Subcutaneous abdominal adipose tissue (tissue), 5 donors: ENCODE results near the gene RARRES2.
"Not testable (repeated sequence)": the region's sequence is repeated elsewhere in the genome, so short reads cannot be mapped to it uniquely, and the experiment has no call there.

ENCODE experiments used
- H3K27ac ChIP-seq: one replicate; pipeline ENCODE4 v1.7.0; 2013; ENCODE audit warnings: low read depth, mild to moderate bottlenecking, inconsistent platforms, low read length, moderate library complexity
- H3K27me3 ChIP-seq, 5 donors: one replicate each; pipeline ENCODE4 v1.7.0; 2013; ENCODE audit warnings: low read length in 5 of 5, inconsistent platforms in 1 of 5; ENCODE audit not compliant: control insufficient read depth in 5 of 5, insufficient read depth in 4 of 5
- H3K36me3 ChIP-seq, 5 donors: one replicate each; pipeline ENCODE4 v1.7.0; 2013; ENCODE audit warnings: low read length in 5 of 5; ENCODE audit not compliant: control insufficient read depth in 5 of 5, insufficient read depth in 5 of 5
- H3K4me1 ChIP-seq, 5 donors: one replicate each; pipeline ENCODE4 v1.7.0; 2013; ENCODE audit warnings: low read length in 5 of 5, mild to moderate bottlenecking in 3 of 5, moderate library complexity in 1 of 5; ENCODE audit not compliant: control insufficient read depth in 5 of 5, insufficient read depth in 5 of 5
- H3K4me3 ChIP-seq, 5 donors: one replicate each; pipeline ENCODE4 v1.7.0; 2013; ENCODE audit warnings: low read length in 5 of 5, low read depth in 1 of 5
- H3K9ac ChIP-seq, 5 donors: one replicate each; pipeline ENCODE4 v1.7.0; 2013; ENCODE audit warnings: low read length in 5 of 5, mild to moderate bottlenecking in 4 of 5, moderate library complexity in 3 of 5
- H3K9me3 ChIP-seq, 5 donors: one replicate each; pipeline ENCODE4 v1.7.0; 2013; ENCODE audit warnings: low read length in 5 of 5; ENCODE audit not compliant: control insufficient read depth in 5 of 5
- donor health status: healthy.
- donor health status: healthy.
- donor health status: healthy.
- donor health status: healthy.
- donor health status: healthy.

RARRES2 gene

DNA sequence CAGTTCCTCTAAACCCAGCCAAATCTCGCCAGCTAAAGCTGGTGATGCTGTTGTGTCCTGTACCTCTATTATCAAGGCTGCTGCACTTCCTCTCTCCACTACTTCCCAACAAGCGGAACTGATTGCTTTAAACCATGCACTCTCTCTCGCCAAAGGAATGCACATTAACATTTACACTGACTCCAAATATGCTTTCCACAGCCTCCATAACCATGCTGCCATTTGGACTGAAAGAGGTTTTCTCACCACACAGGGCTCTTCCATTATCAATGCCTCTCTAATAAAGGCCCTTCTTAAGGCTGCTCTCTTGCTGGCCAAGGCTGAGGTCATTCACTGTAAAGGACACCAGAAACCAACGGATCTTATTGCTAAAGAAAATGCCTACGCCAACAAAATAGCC is 29.7 kb downstream of the RARRES2 start:
- Histone ChIP-seq H3K27me3 (no peaks in the 10 kb centered on the region), H3K4me3 (no peak overlapping the region), H3K27ac (no peak overlapping the region), H3K9ac (no peak overlapping the region), H3K4me1 (no peaks in the 10 kb centered on the region), H3K9me3 (no peaks in the 10 kb centered on the region), H3K36me3 (no peaks in the 10 kb centered on the region)

DNA sequence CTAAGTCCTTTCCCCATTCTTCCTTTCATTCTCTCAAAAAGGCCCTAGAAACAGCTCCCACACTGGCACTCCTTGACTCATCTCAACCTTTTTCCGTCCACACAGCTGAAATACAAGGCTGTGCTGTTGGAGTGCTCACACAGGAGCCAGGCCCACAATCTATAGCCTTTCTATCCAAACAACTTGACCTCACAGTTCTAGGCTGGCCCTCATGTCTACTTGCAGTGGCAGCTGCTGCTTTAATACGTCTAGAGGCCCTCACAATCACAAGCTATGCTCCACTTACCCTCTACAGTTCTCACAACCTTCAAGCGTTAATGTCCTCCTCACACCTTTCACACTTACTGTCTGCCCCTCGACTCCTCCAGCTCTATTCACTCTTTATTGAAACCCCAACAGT is 30.3 kb downstream of the RARRES2 start:
- Histone ChIP-seq H3K4me1 (no peaks in the 10 kb centered on the region), H3K27me3 (no peaks in the 10 kb centered on the region), H3K36me3 (no peaks in the 10 kb centered on the region), H3K9ac (no peak overlapping the region), H3K9me3 (no peaks in the 10 kb centered on the region), H3K27ac (no peak overlapping the region), H3K4me3 (no peak overlapping the region)

DNA sequence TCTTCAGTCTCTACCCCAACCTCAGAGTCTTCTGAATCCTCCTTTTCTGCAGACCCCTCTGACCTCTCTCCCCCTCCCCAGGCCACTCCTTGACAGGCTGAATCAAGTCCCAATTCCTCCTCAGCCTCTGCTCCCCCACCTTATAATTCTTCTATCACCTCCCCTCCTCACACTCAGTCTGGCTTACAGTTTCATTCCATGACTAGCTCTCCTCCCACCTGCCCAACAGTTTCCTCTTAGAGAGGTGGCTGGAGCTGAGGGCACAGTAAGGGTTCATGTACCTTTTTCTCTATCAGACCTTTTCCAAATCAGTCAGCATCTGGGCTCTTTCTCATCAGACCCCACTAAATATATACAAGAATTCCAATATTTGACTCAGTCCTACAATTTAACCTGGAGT is 32.9 kb downstream of the RARRES2 start:
- H3K36me3 ChIP-seq = no peaks in the 10 kb centered on the region
- no peaks in the 10 kb centered on the region for H3K9me3 ChIP-seq
- no peak overlapping the region for H3K9ac ChIP-seq
- no peak overlapping the region for H3K27ac ChIP-seq
- H3K4me1 ChIP-seq = no peaks in the 10 kb centered on the region
- no peak overlapping the region for H3K4me3 ChIP-seq
- no peaks in the 10 kb centered on the region for H3K27me3 ChIP-seq

DNA sequence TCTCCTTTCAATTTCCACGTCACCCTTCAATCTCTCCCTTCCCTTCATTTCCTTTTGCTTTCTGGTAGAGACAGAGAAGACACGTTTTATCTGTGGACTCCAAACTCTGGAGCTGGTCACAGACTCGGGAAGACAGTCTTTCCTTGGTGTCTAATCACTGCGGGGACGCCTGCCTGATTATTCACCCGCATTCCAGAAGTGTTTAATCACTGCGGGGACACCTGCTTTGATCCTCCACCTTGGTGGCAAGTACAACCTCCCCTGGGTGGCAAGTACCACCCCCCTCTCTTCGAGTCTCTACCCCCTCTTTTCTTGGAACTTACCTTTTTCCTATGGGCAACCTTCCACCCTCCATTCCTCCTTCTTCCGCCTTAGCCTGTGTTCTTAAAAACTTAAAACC is 33.5 kb downstream of the RARRES2 start:
- H3K9ac ChIP-seq = no peak overlapping the region
- no peaks in the 10 kb centered on the region for H3K36me3 ChIP-seq
- no peak overlapping the region for H3K27ac ChIP-seq
- H3K4me3 ChIP-seq = no peak overlapping the region
- H3K4me1 ChIP-seq = no peaks in the 10 kb centered on the region
- no peaks in the 10 kb centered on the region for H3K9me3 ChIP-seq
- no peaks in the 10 kb centered on the region for H3K27me3 ChIP-seq

DNA sequence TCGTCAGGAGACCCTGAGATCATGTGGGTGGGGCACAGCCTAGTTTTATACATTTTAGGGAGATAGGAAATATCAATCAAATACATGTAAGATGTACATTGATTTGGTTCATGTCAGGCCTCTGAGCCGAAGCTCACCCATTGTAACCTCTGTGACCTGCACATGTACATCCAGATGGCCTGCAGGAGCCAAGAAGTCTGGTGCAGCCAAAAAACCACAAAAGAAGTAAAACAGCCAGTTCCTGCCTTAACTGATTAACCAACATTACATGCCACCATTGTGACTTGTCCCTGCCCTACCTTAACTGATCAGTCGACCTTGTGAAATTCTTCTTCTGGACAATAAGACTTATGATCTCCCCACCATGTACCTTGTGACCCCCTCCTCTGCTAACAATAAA is 34.3 kb downstream of the RARRES2 start:
- Histone ChIP-seq H3K4me1 (no peaks in the 10 kb centered on the region), H3K27ac (no peak overlapping the region)

DNA sequence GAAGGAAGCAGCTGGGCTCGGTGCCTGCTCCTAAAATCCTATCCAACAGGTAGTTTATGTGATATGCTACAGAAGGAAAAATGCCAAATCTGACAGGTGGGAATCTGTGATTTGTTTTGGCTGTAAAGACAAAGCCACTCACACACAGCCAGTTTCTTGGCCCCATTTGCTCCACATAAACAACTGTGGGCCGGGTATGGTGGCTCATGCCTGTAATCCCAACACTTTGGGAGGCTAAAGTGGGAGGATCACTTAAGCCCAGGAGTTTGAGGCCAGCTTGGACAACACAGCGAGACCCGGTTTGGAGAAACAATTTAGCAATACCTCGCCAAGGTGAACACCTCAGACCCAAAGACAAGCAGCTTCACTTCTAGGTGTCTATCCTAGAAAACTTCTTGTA is 35.1 kb downstream of the RARRES2 start:
- H3K9me3 ChIP-seq = not testable (repeated sequence)

More for the DNA sequence above, 34.3 kb downstream of the RARRES2 start:
- H3K36me3 ChIP-seq = no peaks in the 10 kb centered on the region
- no peak overlapping the region for H3K4me3 ChIP-seq
- no peaks in the 10 kb centered on the region for H3K9me3 ChIP-seq
- no peaks in the 10 kb centered on the region for H3K27me3 ChIP-seq
- no peak overlapping the region for H3K9ac ChIP-seq

DNA sequence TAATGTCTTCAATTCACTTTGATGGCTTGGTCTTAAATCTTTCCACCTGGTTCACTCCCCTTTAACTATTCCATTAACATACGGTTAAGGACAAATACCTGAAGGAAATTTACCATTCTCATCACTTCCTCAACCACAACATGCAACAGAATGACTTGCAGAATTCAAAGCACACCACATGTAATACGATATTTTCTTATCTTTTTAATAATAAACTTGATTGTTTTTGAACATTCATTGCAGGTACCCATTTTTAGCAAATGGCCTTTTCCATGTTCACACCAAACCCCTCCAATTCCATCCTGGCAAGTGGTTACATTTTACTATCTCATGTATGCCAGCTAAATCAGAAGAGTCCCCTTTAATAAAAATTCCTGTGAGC is 35.5 kb downstream of the RARRES2 start:
- not testable (repeated sequence) for H3K4me3 ChIP-seq, H3K27me3 ChIP-seq, H3K9ac ChIP-seq, H3K4me1 ChIP-seq, H3K27ac ChIP-seq, H3K9me3 ChIP-seq, H3K36me3 ChIP-seq

More for the DNA sequence above, 35.1 kb downstream of the RARRES2 start:
- H3K36me3 ChIP-seq, H3K27ac ChIP-seq, H3K4me3 ChIP-seq, H3K27me3 ChIP-seq, H3K4me1 ChIP-seq, H3K9ac ChIP-seq: not testable (repeated sequence)

DNA sequence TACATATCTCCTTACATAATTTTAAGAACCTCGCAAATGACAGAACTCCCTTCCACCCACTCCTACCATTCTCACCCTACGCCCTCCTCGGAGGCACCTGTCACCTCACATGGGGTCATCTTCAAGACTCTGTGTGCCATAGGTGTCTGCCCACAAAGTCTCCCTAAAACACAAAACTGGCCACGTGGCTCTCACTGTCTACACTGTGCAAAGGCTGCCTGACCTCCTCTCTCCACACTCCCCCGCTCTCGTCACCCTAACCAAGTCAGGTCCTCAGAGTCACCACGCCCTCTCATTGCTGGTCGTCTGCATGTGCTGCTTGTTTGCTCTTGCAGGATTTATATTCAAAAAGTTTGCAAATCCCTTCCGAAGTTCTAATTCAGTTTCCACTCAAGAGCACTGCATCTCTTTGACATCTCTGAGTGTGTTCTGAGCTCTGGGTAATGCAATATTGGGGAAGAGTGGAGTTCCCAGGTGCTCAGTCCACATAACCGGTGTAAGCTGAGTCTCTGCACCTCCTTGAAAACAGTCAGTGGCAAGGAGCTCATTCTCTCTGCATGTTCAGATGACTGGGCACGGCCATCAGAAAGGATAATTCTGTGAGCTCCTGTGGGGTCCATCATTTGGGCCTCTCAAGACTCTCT is 36.0 kb downstream of the RARRES2 start:
- H3K4me3 ChIP-seq, H3K36me3 ChIP-seq, H3K9ac ChIP-seq, H3K27me3 ChIP-seq, H3K9me3 ChIP-seq, H3K4me1 ChIP-seq, H3K27ac ChIP-seq: not testable (repeated sequence)

DNA sequence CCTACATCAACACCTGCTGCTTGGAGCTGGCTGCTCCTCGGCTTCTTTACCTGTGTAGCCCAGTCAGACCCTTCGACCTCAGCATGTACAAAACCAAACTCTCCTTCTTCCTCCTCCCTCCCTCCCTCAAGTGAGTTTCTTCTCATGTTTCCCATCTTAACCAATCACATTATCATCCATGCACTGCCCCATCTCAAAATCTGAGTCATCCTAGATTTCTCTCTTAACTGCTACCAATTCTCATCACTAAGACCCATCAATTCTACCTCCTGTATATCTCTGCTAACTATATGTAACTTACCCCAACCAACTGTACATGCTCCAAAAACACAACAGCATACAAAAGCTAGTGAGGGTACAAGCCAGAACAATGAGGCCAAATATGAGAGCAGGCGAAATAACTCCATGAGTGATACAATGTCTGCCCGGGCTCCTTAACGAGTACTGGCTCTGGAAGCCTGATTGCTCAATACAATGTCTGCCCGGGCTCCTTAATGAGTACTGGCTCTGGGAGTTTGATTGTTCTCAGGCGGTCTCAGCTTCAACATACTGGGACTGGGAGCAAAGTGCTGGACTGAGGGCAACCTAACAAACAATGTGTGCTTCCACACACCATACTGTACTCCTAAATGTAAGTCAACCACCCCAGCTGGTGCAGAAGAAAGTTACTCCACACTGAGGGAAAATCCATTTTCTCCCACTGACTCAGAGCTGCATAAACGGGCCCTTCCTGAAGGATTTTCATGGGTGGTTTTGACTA is 36.8 kb downstream of the RARRES2 start:
- H3K9me3 ChIP-seq, H3K9ac ChIP-seq, H3K36me3 ChIP-seq, H3K27me3 ChIP-seq, H3K4me3 ChIP-seq, H3K27ac ChIP-seq, H3K4me1 ChIP-seq: not testable (repeated sequence)

DNA sequence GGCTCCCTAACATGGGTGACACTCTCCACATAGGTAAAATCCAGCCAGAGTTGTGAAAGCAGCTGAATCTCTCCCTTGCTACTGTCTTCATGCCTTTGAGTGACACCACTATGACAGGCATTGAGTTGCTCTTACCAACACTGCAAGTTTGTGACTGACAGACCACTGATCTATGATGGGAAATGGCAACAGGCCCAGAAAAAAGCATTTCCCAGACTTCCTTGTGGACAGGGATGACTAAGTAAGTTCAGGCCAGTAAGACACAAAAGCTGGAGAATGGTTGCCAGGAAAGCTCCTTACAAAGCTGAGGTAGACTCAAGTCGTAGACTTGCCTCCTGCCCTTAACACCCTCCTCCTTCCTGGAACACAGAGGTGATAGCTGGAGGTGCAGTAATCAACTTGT is 38.5 kb downstream of the RARRES2 start:
- H3K36me3 ChIP-seq, H3K4me1 ChIP-seq, H3K27me3 ChIP-seq, H3K9ac ChIP-seq, H3K27ac ChIP-seq, H3K4me3 ChIP-seq, H3K9me3 ChIP-seq: not testable (repeated sequence)
